A172 (cell line): Measurements from ENCODE around the gene HEMK1. TPM values are rescaled to one million over a fixed set of nuclear protein-coding genes. Genes with fewer than 3 reads are reported as not detected.

Experiments used
- DNase-seq: peaks from one replicate; pipeline ENCODE4 v3.0.0-alpha.2; 2015; ENCODE audit warnings: low spot score
- total RNA-seq: library from RNA; depleted of rRNA; stranded (reverse); fragments of >200 nt; shearing (Covaris generic); gene quantifications from 2 replicates; pipeline ENCODE4 v1.2.3, GENCODE V29; 2014

The HEMK1 gene
- total RNA-seq, 1 experiment from 2014 or later = 15.3 TPM

DNA sequence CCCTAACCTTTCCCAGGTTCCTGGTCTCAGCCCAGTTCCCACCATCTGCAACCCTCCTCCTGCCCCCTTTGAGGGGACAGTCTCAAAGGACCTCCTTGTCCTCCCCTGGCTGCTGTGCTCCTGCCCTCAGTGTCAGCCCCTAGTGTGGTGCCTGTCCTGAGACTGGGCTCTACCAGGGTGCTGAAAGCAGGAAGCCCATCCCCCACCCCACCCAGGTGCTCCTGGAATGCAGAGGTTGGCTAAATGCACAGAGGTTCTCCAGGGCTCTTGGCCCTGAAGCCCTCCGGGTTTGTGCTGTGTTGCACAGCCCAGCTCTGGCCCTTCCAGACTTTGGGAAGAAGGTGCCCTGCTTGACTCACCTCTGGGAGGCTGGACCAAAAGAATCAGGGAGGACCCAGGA, 23.5 kb upstream of the HEMK1 start:
- DNase-seq = no peak

DNA sequence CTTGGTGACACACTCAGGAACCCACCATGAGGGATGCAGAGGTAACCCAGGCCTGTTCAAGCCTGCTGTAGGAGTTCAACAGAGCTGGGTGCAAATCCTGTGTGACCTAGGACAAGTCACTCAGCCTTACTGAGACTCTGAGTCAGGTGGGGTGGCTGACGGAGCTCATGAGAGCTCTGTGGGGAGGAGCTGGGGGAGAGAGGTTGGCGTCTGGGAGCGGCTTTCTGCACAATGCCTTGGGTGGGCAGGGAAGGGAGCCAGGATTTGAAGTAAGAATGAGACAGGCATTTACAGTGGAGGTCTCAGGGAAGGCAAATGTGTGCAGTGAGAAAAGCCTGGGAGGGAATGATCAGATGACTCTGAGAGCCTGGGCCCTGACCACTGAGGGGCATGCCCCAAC, 20.1 kb upstream of the HEMK1 start:
- no peak for DNase-seq

DNA sequence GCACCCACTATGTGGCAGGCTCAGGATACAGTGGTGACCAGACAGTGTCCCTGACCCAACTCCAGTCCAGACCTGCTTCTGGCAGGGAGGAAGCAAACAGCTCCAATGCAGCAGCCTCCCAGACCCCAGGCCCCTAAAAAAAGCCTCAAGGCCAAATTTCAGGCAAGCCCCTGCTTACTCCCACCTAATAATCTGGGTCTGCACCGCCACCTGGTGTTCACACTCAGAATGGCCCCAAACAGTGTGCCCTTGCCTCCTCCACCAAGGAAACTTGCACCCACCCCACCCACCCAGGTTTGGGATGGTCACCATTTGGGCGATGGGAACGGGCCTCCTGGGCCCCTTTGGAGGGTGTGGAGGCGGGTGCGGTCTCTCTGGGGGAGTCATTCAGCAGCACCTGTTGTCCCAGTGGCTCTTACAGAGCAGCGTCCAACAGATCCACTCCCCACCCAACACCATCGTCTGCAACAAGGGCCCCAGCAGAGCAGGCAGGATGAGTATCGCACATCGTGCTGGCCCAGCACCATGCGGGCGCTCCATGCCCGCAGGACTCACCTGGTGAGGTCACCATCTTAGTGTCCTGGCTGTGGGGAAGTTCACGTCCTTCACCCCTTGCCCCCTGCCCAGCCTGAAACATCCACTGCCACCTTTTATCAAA, 19.1 kb upstream of the HEMK1 start:
- peak; percentile 25 for DNase-seq

DNA sequence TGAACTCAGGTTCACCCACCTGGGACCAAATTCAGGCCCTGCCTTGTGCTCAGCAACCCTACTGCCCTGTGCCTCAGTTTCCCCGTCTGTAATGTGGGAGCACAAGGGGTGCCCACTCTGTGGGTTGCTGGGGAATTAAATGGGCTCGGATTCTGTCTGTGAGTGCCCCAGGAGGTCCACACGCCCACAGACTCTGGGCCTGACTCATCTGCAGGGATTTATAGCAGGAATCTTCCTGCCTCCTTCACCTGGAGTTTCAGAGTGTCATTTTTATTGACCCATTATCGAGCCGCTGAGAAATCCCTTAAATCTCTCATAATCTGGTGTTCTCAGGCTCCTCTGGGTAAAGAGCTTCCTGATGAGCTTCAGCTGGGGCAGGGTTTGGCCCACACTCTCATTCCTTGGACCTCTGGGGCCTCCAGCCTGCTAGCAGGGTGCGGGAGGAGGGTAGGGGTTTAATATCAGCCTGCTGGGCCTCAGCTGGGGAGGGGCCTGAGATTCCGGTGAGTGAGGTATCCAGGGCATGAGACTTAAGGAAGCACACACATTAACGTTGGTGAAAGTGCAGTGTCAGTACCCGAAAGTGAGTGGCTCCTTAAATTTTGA, 18.2 kb upstream of the HEMK1 start:
- no peak for DNase-seq

- DNase-seq = no peak
These were observed 17.5 kb upstream of the HEMK1 start for GRCh38 chr3:50551681-50552435.

GRCh38 chr3:50552598-50552997, 16.7 kb upstream of the HEMK1 start:
- no peak for DNase-seq

DNA sequence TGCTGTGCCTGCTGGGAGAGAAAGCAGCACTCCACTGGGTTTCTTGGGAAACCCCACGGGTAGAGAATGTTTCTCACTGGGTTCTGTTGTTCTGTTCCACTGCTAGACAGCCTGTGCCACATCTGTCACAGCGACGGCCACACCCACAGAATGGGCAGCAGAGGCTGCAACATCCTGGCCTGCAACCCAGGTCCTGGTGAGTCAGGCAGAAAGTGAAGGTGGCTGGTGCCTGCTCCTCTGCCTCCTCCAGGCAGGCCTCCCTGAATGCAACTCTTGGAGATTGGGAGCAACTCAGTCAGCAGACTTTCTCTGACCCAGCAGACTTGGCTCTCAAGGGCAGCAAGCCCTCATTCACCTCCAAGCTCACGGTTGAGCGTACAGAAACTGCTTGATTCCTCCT, 14.8 kb upstream of the HEMK1 start:
- peak; percentile 14 for DNase-seq

DNA sequence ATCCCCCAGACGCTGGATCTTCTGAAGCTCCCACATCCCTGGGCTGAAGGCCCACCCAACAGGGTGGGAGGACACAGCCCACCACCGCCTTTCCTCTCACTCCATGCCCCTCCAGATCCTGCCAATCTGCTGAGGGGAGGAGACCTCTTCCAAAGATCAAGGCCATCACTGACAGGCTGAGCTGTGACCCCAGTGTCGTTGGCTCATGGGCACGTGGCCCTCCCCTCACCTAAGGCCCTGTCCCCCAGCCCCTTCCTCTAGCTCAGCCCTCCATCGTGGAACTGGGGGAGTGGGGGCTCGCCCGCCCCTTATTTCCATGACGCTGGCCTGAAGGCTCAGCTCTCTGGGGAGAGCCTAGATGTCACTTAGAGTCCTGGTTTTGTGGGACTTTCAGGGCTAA, 12.2 kb upstream of the HEMK1 start:
- DNase-seq = no peak

GRCh38 chr3:50557915-50558314, 11.4 kb upstream of the HEMK1 start:
- no peak for DNase-seq

DNA sequence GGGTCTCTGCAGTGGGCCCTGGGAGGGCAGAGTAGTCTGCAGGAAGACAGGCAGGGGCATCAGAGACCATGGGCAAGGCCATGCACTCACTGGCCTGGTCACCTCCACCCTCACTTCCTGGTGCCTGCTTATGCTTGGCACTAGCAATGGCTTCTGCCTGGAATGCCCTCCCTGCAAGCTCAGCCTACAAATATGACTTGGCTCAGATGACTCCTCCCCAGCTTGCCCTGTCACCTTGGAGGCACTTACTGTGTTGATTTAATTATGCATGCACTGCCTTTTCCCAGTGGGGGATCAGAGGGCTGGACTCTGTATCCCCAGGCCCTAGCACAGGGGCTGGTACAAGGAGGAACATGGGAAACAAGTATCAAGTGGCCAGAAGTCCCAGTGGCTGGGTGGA, 9.6 kb upstream of the HEMK1 start:
- no peak for DNase-seq

GRCh38 chr3:50562861-50563260, 6.5 kb upstream of the HEMK1 start:
- DNase-seq = peak; percentile 69

- DNase-seq = no peak
These were observed 5.5 kb upstream of the HEMK1 start for GRCh38 chr3:50563867-50564266.

DNA sequence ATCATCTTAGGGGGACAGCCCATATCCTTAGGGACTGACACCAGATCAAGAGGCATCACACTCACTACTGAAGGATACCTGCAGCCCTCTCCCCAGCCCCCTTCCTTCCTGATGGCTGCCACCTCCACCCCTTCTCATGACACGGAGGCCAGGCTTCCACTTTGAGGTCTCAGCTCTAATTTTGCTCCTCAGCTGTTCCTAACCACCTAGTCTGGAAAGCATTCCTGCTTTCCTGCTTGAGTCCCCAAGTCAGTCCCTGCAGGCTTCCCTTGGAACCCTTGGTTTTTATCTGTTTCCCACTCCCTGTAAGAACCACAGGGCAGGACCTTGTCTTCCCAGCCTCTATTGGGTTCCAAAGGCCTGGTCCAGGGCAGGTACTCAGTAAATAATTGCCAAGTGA, 5.0 kb upstream of the HEMK1 start:
- no peak for DNase-seq

DNA sequence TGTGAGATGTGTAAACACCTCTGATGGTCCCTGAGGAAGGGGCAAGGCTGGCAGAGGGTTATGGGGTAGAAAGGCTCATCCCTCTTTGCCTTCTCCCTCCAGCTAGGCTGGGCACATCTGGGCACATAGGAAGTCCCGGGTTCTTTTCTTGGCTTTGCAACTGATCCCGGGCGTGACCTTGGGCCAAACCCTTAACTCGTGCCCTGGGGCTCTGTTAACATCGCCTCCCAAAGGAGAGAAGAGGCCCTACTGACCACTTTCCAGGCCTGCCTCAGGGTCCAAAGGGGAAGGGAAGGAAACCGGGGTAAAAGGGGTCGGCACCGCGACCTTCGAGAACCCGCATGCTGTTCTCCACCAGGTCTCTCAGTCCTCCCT, 2.3 kb upstream of the HEMK1 start:
- no peak for DNase-seq

DNA sequence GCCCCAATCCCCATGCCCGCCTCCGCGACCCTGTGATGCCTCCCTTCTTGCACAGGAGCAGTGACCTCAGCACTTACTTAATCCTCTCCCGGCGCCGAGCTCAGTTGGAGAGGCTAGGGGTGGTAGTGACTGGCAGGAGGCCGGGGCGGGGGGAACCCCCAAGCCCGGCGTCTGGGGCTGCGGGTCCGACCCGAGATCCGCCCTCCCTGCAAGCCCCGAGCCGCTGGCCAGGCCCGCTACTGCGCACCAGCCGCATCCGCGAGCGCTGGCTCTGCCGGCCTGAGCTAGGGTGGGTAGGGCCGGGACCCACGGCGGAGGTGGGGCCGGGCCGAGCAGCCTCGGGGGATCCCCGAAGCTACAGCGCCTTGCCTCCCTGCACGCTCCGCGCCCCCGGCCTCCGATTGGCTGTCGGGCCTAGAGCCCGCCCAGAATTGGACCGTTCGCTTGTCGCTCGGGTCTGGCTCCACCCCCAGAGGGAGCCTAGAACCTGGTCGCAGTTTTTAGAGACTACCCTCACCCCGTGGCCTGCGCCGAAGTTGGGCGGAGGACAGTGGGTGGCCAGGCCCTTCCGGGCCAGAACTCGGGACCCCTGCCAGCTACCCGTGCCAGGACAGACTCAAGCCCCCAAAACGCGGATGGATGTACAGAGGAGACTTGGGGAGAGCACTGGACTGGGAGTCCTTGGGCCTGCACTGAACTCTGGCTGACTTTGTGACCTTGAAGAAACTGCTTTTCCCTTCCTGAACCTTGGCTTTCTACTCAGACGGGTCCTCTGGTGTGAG, 1.7 kb upstream of the HEMK1 start, which contains the start of gene C3orf18:
Gene C3orf18, minus strand, starts transcription at position 362 of the 782 bp plus-strand sequence. CDS start 2,048 bp downstream, outside the sequence.
- DNase-seq = no peak

DNA sequence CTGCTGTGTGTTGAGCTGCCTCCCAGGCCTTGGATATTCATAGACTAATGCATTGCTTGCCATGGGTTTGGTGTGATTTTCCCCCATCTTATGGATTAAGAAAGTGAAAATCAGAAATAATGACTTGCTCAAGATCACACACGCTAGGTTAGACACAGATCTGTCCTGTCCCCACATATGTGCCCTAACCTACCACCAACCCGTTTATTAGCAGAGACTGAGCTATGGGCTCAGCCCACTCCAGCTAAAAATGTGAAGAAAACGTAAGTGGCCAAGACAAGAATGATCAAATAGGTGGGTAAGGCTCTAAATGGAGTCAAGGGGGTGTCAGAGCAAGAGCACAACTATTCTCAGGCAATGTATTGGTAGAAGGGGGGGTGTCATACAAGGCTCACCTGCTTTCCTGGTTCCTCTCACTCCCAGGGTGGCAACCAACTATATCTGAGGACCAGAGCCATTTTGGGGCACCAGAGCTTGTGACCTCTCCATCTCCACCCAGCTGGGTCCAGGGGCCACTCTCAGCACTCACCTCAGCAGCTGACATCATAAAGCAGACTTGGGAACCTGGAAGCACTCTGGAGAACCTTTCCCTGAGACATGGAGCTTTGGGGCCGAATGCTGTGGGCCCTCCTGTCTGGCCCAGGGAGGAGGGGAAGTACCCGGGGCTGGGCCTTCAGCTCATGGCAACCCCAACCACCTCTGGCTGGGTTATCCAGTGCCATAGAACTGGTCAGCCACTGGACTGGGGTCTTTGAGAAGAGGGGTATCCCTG, 1.4 kb downstream of the HEMK1 start:
- DNase-seq = no peak

- no peak for DNase-seq
These were observed 2.2 kb downstream of the HEMK1 start for GRCh38 chr3:50571486-50571885.

GRCh38 chr3:50572158-50572557, 2.8 kb downstream of the HEMK1 start:
- DNase-seq = peak; percentile 59

- no peak for DNase-seq
These were observed 3.6 kb downstream of the HEMK1 start for GRCh38 chr3:50572801-50573371.

DNA sequence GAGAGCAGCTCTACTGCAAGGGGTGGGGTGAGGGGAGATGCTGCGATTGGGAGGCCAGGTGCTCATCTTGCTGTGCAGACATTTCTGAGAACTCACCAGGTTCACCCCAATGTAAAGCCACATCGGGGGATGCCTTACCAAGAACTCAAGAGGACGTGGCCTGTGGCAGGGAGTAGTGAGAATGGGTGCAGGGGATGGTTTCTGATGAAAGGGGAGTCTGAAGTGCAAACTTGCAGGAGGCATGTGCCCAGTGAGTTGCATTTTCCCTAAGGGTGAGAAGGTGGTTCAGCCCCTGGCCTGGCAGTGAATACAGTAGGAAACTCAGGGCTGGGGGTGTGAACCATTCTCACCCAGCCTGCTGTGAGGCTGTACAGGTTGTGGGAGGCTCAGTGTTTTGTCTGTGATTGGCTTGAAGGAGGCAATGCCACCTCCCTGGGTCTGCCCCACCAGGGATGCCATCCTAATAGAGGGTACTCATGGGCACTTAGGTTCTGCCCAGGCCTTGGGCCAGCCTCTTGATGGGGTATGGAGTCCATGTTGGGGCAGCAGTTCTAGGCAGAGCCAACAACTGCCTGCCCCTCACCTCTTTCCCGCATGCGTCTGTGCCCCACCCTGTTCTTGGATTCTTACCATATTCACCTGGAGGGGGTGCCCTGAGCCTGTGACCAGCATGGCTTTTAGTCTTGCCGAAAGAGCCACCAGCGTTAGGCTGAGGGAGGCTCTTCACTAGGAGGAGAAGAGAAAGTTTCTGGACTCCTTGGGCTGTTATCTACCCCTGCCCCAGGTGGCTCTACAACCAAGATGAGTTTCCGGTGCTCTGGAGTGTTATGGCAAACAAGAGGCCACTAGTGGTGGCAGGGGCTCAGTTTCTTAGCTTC, 4.5 kb downstream of the HEMK1 start:
- no peak for DNase-seq
